CD4-positive, alpha-beta T cell treated with Interleukin-17A for 4 hours (primary cell): ENCODE measurements around the gene MTR.
"Not testable (repeated sequence)": the region's sequence is repeated elsewhere in the genome, so short reads cannot be mapped to it uniquely, and the experiment has no call there.

ENCODE experiments used
- DNase-seq: peaks from one replicate; pipeline ENCODE4 v3.0.0-alpha.2; 2020; ENCODE audit warnings: mixed read lengths

Gene MTR

GRCh38 chr1:236835491-236835890, 40.4 kb downstream of the MTR start:
- no peak for DNase-seq

GRCh38 chr1:236836157-236836556, 41.1 kb downstream of the MTR start:
- no peak for DNase-seq

GRCh38 chr1:236837115-236837514, 42.0 kb downstream of the MTR start:
- no peak for DNase-seq

- DNase-seq = no peak
Measured at GRCh38 chr1:236837897-236838296, 42.8 kb downstream of the MTR start.

- no peak for DNase-seq
Measured at GRCh38 chr1:236841341-236841740, 46.2 kb downstream of the MTR start.

- DNase-seq = no peak
Measured at GRCh38 chr1:236844499-236845271, 49.6 kb downstream of the MTR start.

GRCh38 chr1:236845830-236846229, 50.7 kb downstream of the MTR start:
- DNase-seq = no peak

GRCh38 chr1:236848274-236848923, 53.3 kb downstream of the MTR start:
- DNase-seq = no peak

- DNase-seq = no peak
Measured at GRCh38 chr1:236850077-236850979, 55.2 kb downstream of the MTR start.

GRCh38 chr1:236851871-236852270, 56.8 kb downstream of the MTR start:
- no peak for DNase-seq

- DNase-seq = no peak
Measured at GRCh38 chr1:236853921-236854604, 59.0 kb downstream of the MTR start.

- no peak for DNase-seq
Measured at GRCh38 chr1:236854605-236854983, 59.5 kb downstream of the MTR start.

GRCh38 chr1:236856649-236857048, 61.6 kb downstream of the MTR start:
- not testable (repeated sequence) for DNase-seq

- no peak for DNase-seq
Measured at GRCh38 chr1:236858165-236858564, 63.1 kb downstream of the MTR start.

GRCh38 chr1:236860101-236860500, 65.0 kb downstream of the MTR start:
- no peak for DNase-seq

- DNase-seq = no peak
Measured at GRCh38 chr1:236860674-236861073, 65.6 kb downstream of the MTR start.

GRCh38 chr1:236861560-236862218, 66.6 kb downstream of the MTR start:
- no peak for DNase-seq

- DNase-seq = no peak
Measured at GRCh38 chr1:236862219-236862591, 67.1 kb downstream of the MTR start.

GRCh38 chr1:236862615-236863211, 67.6 kb downstream of the MTR start:
- no peak for DNase-seq

GRCh38 chr1:236864211-236864610, 69.1 kb downstream of the MTR start:
- DNase-seq = no peak

- no peak for DNase-seq
Measured at GRCh38 chr1:236864996-236865817, 70.1 kb downstream of the MTR start.
